GM12878 (cell line): ENCODE results near the gene DUSP18. TPM values are rescaled to one million over a fixed set of nuclear protein-coding genes. Genes with fewer than 3 reads are reported as not detected.

ENCODE experiments used
- ATAC-seq: fragments of 200-7000 bp; cut with Tn5 transposase; 3 replicates; pipeline ENCODE4 v1.9.1; 2020; ENCODE audit warnings: mild to moderate bottlenecking, moderate library complexity
- BruUV-seq: library from RNA; stranded (reverse); fragments of 400-500 nt; replicated peaks from 2 replicates; lab custom pipeline; 2021; lab: Mats Ljungman, UMichigan
- CTCF ChIA-PET: fragments of 300-600 bp; sonication (Branson Sonifier 250); formaldehyde crosslinking; extraction: SDS; loops from one replicate; lab custom pipeline; 2021; ENCODE audit warnings: inconsistent platforms; lab: Yijun Ruan, JAX
- POLR2A ChIA-PET: fragments of 350-600 bp; formaldehyde crosslinking; extraction: SDS; loops from one replicate; lab custom pipeline; 2021; ENCODE audit warnings: inconsistent platforms; lab: Charles Lee
- RAD21 ChIA-PET: fragments of 300-600 bp; sonication (Branson Sonifier 250); formaldehyde crosslinking; loops from one replicate; lab custom pipeline; 2023; ENCODE audit warnings: antibody characterized with exemption; ENCODE audit not compliant: unreplicated experiment; lab: Charles Lee
- SMC1A ChIA-PET: fragments of 300-600 bp; sonication (Branson Sonifier 250); formaldehyde crosslinking; loops from one replicate; lab custom pipeline; 2023; ENCODE audit not compliant: unreplicated experiment, uncharacterized antibody; lab: Charles Lee
- DNase-seq: peaks from one replicate; pipeline ENCODE4 v3.0.0-alpha.2; 2011; ENCODE audit warnings: low read depth, low spot score
- FAIRE-seq: peaks from 3 replicates; lab custom pipeline; 2011; peaks lifted over from hg19 to GRCh38; lab: Jason Lieb, UNC
- H2AFZ ChIP-seq: 2 replicates; pipeline ENCODE4 v1.6.0; 2011; ENCODE audit warnings: low read depth, low read length, control low read depth; ENCODE audit not compliant: control insufficient read depth
- H3K27ac ChIP-seq: 2 replicates; pipeline ENCODE4 v1.5.1; 2011; ENCODE audit warnings: control low read depth; ENCODE audit not compliant: control insufficient read depth, insufficient read depth
- H3K27me3 ChIP-seq, 2 experiments: replicated peaks in 1 of 2; 2 replicates each; pipeline versions ENCODE4 v1.6.0 to v1.6.1; 2011; ENCODE audit warnings: low read length in 1 of 2; ENCODE audit not compliant: control insufficient read depth in 2 of 2, insufficient read depth in 2 of 2
- H3K36me3 ChIP-seq, 2 experiments: 2 replicates each; pipeline ENCODE4 v1.5.1; 2011; ENCODE audit warnings: low read length in 1 of 2; ENCODE audit not compliant: control insufficient read depth in 2 of 2, insufficient read depth in 2 of 2
- H3K4me1 ChIP-seq: 2 replicates; pipeline ENCODE4 v1.6.1; 2011; ENCODE audit warnings: mild to moderate bottlenecking, low read length, moderate library complexity, mixed read lengths; ENCODE audit not compliant: control insufficient read depth, insufficient read depth
- H3K4me2 ChIP-seq: 2 replicates; pipeline ENCODE4 v1.6.0; 2011; ENCODE audit warnings: control low read depth; ENCODE audit not compliant: control insufficient read depth, insufficient read depth
- H3K4me3 ChIP-seq: fragments of 200-600 bp; sonication (generic); 2 replicates; pipeline ENCODE4 v1.5.1; 2016
- H3K79me2 ChIP-seq: 2 replicates; pipeline ENCODE4 v1.6.0; 2011; ENCODE audit warnings: low read length; ENCODE audit not compliant: control insufficient read depth, insufficient read depth
- H3K9ac ChIP-seq: 2 replicates; pipeline ENCODE4 v1.8.0; 2011; ENCODE audit warnings: low read length, control low read depth, mixed read lengths; ENCODE audit not compliant: control insufficient read depth, insufficient read depth
- H3K9me3 ChIP-seq: replicated peaks from 3 replicates; pipeline ENCODE4 v1.5.1; 2011; ENCODE audit warnings: mild to moderate bottlenecking, low read length; ENCODE audit not compliant: control insufficient read depth, insufficient read depth
- H4K20me1 ChIP-seq: 2 replicates; pipeline ENCODE4 v1.6.0; 2011; ENCODE audit not compliant: control insufficient read depth, insufficient read depth
- CBFB ChIP-seq: IDR thresholded peaks from 2 replicates; pipeline ENCODE4 v1.6.1; 2016; ENCODE audit warnings: antibody characterized with exemption, low read depth
- CREM ChIP-seq: IDR thresholded peaks from 2 replicates; pipeline ENCODE4 v1.6.1; 2014; ENCODE audit warnings: antibody characterized with exemption, low read depth
- EZH2 ChIP-seq: IDR thresholded peaks from 2 replicates; pipeline ENCODE4 v1.6.1; 2012; ENCODE audit warnings: low read depth, mild to moderate bottlenecking, control low read depth, inconsistent platforms, low read length, borderline replicate concordance; ENCODE audit not compliant: control insufficient read depth
- GATAD2B ChIP-seq: fragments of 450-650 bp; conservative IDR thresholded peaks from 2 replicates; pipeline ENCODE4 v1.6.1; 2017; ENCODE audit warnings: low read depth, mild to moderate bottlenecking, moderate library complexity
- MTA3 ChIP-seq: IDR thresholded peaks from 2 replicates; pipeline ENCODE4 v1.6.1; 2012; ENCODE audit warnings: low read length, inconsistent platforms, borderline replicate concordance
- NR2F1 ChIP-seq: fragments of 450-650 bp; conservative IDR thresholded peaks from 2 replicates; pipeline ENCODE4 v1.6.1; 2017; ENCODE audit warnings: mild to moderate bottlenecking
- SMARCA5 ChIP-seq: fragments of 450-650 bp; IDR thresholded peaks from 2 replicates; pipeline ENCODE4 v1.6.1; 2017; ENCODE audit warnings: mild to moderate bottlenecking
- SP1 ChIP-seq: IDR thresholded peaks from one replicate; pipeline ENCODE4 v1.6.1; 2011; ENCODE audit warnings: low read depth, low read length
- ZNF207 ChIP-seq: fragments of 450-650 bp; IDR thresholded peaks from 2 replicates; pipeline ENCODE4 v1.6.1; 2014; ENCODE audit warnings: antibody characterized with exemption, mild to moderate bottlenecking, borderline replicate concordance
- WGBS: methylation state at CpG from one replicate; pipeline ENCODE4 v1.1.6; 2016; ENCODE audit warnings: low lambda C conversion rate; ENCODE audit not compliant: insufficient replicate concordance, insufficient coverage; ENCODE audit errors: missing lambda C conversion rate; 5-methylcytosine and 5-hydroxymethylcytosine counted together
- in situ Hi-C: fragments of 300-500 bp; cut with MboI; formaldehyde crosslinking; loops from 9 replicates; pipeline ENCODE4 v1.14.3; 2018; ENCODE audit warnings: mixed read lengths
- intact Hi-C: fragments of 100-400 bp; cut with micrococcal nuclease; formaldehyde crosslinking; loops from one replicate; pipeline ENCODE4 v1.14.2; 2022; ENCODE audit not compliant: unreplicated experiment
- polyA plus RNA-seq, 11 experiments: library from polyadenylated mRNA; depleted of rRNA in 4 of 11; unstranded in 6 of 11; stranded (reverse) in 5 of 11; fragments of >200 nt; fragmentation: Nextera tagmentation in 4 of 11; fragmentation: Illumina TruSeq in 1 of 11; extraction: Ambion mirVana in 4 of 11; extraction: Trizol in 1 of 11; gene quantifications; 1 replicate in 1 of 11; 2 replicates in 10 of 11; pipeline versions ENCODE4 v1.2.1 to v1.2.3, GENCODE V29; 2011 to 2016; ENCODE audit warnings: inconsistent platforms in 2 of 11, missing spikeins in 2 of 11, low read depth in 1 of 11
- total RNA-seq, 4 experiments: library from RNA; depleted of rRNA in 3 of 4; stranded (reverse); fragments of >200 nt in 3 of 4; fragmentation: Illumina TruSeq in 1 of 4; extraction: Trizol in 1 of 4; gene quantifications; 2 replicates each; pipeline versions ENCODE4 v1.2.1 to v1.2.3, GENCODE V29; 2013 to 2021
- TF ChIP-seq, protein P1 (sequence below): fragments of 450-650 bp; formaldehyde crosslinking; IDR thresholded peaks from 2 replicates; pipeline ENCODE4 v1.5.0; 2022; ENCODE audit warnings: mild to moderate bottlenecking, missing genetic modification characterization
- TF ChIP-seq, protein P2 (sequence below): fragments of 450-650 bp; IDR thresholded peaks from 2 replicates; pipeline ENCODE4 v1.6.1; 2018; ENCODE audit warnings: borderline replicate concordance, mild to moderate bottlenecking; ENCODE audit not compliant: partially characterized antibody

Gene DUSP18
- total and polyA plus RNA-seq, 10 of the 15 experiments (the other 5 are each of a cell fraction or from before 2014, with no cell fraction given), result 1.9 to 11.9 (median 7.7) TPM

DNA sequence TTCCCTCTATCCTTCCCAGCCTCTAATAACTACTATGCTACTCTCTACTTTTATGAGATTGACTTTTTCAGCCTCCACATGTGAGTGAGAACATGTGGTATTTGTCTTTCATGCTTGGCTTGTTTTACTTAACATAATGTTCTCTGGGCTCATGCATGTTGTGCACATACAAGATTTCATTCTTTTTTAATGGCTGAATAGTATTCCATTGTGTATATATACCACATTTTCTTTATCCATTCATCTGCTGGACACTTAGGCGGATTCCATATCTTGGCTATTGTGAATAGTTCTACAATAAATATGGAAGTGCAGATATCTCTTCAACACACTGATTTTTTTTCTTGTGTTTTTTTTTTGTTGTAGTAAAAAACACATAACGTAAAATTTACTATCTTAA, 46.4 kb upstream of the DUSP18 start:
- Histone ChIP-seq H3K79me2 (no peaks in the 10 kb centered on the region), H3K4me3 (no peak overlapping the region), H3K27me3 (no peaks in the 10 kb centered on the region), H4K20me1 (no peaks in the 10 kb centered on the region), H3K36me3 (no peaks in the 10 kb centered on the region), H3K4me2 (no peak overlapping the region), H3K27ac (no peak overlapping the region), H3K9ac (no peak overlapping the region), H3K9me3 (no peaks in the 10 kb centered on the region), H2AFZ (no peak overlapping the region), H3K4me1 (peaks cover 9% of the 10 kb centered on the region)
- intact Hi-C loops, result no loop called here
- DNase-seq (no peak), ATAC-seq (no peak), FAIRE-seq (no peak)
- POLR2A ChIA-PET, result no interaction called here
- CTCF ChIA-PET, result interaction anchor here (0.5 kb wide), 1 partner anchor 695 kb away, joined by 4 read pairs; no protein-coding TSS in a partner anchor
- TF ChIP-seq CREM, result no peak
- RAD21 ChIA-PET, result no interaction called here
- SMC1A ChIA-PET, result no interaction called here
- 76% methylated on average over 2 of the region's 2 CpGs for WGBS
- in situ Hi-C loops, result no loop called here
- BruUV-seq, result no TSS peak

DNA sequence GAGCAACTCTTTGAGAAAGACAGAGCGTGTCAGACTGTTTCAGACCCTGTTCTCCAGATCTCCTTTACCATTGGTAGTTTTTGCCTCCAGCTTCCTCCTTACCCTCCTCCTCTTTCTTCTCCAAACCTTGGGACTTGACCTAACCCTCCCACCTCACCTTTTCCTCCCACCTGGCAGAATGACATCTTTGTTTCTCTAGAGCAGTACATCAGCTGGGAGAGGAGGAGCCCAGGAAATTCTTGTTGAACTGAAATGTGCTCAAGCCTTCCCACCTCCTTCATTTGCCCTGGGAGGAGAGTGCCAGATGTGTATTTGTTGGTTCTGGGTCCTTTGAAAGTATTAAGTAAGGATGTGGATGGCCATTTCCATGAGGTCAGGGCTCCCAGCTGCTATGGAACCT, 44.4 kb upstream of the DUSP18 start:
- Histone ChIP-seq H4K20me1 (no peaks in the 10 kb centered on the region), H3K9me3 (no peaks in the 10 kb centered on the region), H3K9ac (no peak overlapping the region), H3K4me1 (peaks cover 9% of the 10 kb centered on the region), H3K36me3 (no peaks in the 10 kb centered on the region), H3K79me2 (no peaks in the 10 kb centered on the region), H3K27me3 (no peaks in the 10 kb centered on the region), H3K27ac (no peak overlapping the region), H3K4me2 (no peak overlapping the region), H2AFZ (no peak overlapping the region), H3K4me3 (no peak overlapping the region)
- in situ Hi-C loops (no loop called here), intact Hi-C loops (no loop called here)
- RAD21 ChIA-PET, result no interaction called here
- no peak for ATAC-seq
- CTCF ChIA-PET, result interaction anchor here (0.9 to 1.3 kb wide), 2 partner anchors 9 to 78 kb away, joined by 3 to 4 read pairs; no protein-coding TSS in a partner anchor
- FAIRE-seq, result no peak
- SMC1A ChIA-PET, result interaction anchor here (0.6 to 0.7 kb wide), 3 partner anchors 39 to 925 kb away, joined by 3 read pairs; no protein-coding TSS in a partner anchor
- 89% methylated on average over 1 of the region's 1 CpG for WGBS
- no TSS peak for BruUV-seq
- POLR2A ChIA-PET, result interaction anchor here (0.7 to 1.3 kb wide), 3 partner anchors 12 to 31 kb away, joined by 3 to 4 read pairs (median 3); no protein-coding TSS in a partner anchor
- DNase-seq, result no peak
- TF ChIP-seq CBFB (no peak), MTA3 (no peak), NR2F1 (no peak), SP1 (no peak), ZNF207 (no peak), GATAD2B (no peak), EZH2 (no peak), SMARCA5 (no peak)
- TF ChIP-seq, protein P1, sequence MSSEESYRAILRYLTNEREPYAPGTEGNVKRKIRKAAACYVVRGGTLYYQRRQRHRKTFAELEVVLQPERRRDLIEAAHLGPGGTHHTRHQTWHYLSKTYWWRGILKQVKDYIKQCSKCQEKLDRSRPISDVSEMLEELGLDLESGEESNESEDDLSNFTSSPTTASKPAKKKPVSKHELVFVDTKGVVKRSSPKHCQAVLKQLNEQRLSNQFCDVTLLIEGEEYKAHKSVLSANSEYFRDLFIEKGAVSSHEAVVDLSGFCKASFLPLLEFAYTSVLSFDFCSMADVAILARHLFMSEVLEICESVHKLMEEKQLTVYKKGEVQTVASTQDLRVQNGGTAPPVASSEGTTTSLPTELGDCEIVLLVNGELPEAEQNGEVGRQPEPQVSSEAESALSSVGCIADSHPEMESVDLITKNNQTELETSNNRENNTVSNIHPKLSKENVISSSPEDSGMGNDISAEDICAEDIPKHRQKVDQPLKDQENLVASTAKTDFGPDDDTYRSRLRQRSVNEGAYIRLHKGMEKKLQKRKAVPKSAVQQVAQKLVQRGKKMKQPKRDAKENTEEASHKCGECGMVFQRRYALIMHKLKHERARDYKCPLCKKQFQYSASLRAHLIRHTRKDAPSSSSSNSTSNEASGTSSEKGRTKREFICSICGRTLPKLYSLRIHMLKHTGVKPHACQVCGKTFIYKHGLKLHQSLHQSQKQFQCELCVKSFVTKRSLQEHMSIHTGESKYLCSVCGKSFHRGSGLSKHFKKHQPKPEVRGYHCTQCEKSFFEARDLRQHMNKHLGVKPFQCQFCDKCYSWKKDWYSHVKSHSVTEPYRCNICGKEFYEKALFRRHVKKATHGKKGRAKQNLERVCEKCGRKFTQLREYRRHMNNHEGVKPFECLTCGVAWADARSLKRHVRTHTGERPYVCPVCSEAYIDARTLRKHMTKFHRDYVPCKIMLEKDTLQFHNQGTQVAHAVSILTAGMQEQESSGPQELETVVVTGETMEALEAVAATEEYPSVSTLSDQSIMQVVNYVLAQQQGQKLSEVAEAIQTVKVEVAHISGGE (CRISPR knock-in tag), result no peak
- TF ChIP-seq, protein P2, sequence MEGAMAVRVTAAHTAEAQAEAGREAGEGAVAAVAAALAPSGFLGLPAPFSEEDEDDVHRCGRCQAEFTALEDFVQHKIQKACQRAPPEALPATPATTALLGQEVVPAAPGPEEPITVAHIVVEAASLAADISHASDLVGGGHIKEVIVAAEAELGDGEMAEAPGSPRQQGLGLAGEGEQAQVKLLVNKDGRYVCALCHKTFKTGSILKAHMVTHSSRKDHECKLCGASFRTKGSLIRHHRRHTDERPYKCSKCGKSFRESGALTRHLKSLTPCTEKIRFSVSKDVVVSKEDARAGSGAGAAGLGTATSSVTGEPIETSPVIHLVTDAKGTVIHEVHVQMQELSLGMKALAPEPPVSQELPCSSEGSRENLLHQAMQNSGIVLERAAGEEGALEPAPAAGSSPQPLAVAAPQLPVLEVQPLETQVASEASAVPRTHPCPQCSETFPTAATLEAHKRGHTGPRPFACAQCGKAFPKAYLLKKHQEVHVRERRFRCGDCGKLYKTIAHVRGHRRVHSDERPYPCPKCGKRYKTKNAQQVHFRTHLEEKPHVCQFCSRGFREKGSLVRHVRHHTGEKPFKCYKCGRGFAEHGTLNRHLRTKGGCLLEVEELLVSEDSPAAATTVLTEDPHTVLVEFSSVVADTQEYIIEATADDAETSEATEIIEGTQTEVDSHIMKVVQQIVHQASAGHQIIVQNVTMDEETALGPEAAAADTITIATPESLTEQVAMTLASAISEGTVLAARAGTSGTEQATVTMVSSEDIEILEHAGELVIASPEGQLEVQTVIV, result no peak
